Karpas-422 (cell line): ENCODE data around the gene CACFD1. TPM values are rescaled to one million over a fixed set of nuclear protein-coding genes. Genes with fewer than 3 reads are reported as not detected.

ENCODE experiments used
- DNase-seq: peaks from one replicate; pipeline ENCODE4 v3.0.0-alpha.2; 2015
- H2AFZ ChIP-seq: fragments of 200-600 bp; sonication (generic); 2 replicates; pipeline ENCODE4 v1.6.1; 2014; ENCODE audit warnings: antibody characterized with exemption, low read length, mixed read lengths
- H3K27ac ChIP-seq: fragments of 200-600 bp; sonication (generic); 2 replicates; pipeline ENCODE4 v1.5.1; 2014; ENCODE audit warnings: mild to moderate bottlenecking, low read length, moderate library complexity
- H3K27me3 ChIP-seq: fragments of 200-600 bp; sonication (generic); 2 replicates; pipeline ENCODE4 v1.6.1; 2014; ENCODE audit warnings: low read length, mixed read lengths
- H3K36me3 ChIP-seq: fragments of 200-600 bp; sonication (generic); 2 replicates; pipeline ENCODE4 v1.6.1; 2014; ENCODE audit warnings: low read length, mixed read lengths; ENCODE audit not compliant: insufficient read depth
- H3K4me1 ChIP-seq: fragments of 200-600 bp; sonication (generic); 2 replicates; pipeline ENCODE4 v1.6.1; 2014; ENCODE audit warnings: mild to moderate bottlenecking, low read length, mixed read lengths
- H3K4me2 ChIP-seq: fragments of 200-600 bp; sonication (generic); 2 replicates; pipeline ENCODE4 v1.6.1; 2014; ENCODE audit warnings: low read length, low read depth, mild to moderate bottlenecking; ENCODE audit not compliant: poor library complexity, severe bottlenecking
- H3K4me3 ChIP-seq: fragments of 200-600 bp; sonication (generic); 2 replicates; pipeline ENCODE4 v1.5.1; 2014; ENCODE audit warnings: mild to moderate bottlenecking, antibody characterized with exemption, low read length, mixed read lengths
- H3K79me2 ChIP-seq: fragments of 200-600 bp; sonication (generic); 2 replicates; pipeline ENCODE4 v1.6.1; 2014; ENCODE audit warnings: mild to moderate bottlenecking, low read length, mixed read lengths
- H3K9ac ChIP-seq: fragments of 200-600 bp; sonication (generic); 2 replicates; pipeline ENCODE4 v1.6.0; 2014; ENCODE audit warnings: low read length
- H3K9me2 ChIP-seq: fragments of 200-600 bp; sonication (generic), shearing (Covaris generic); replicated peaks from 2 replicates; pipeline ENCODE4 v1.6.0; 2014; ENCODE audit warnings: mild to moderate bottlenecking, low read length, moderate library complexity; ENCODE audit not compliant: insufficient read depth
- H3K9me3 ChIP-seq: fragments of 300-700, 200-600 bp; sonication (generic); 2 replicates; pipeline ENCODE4 v1.6.1; 2014; ENCODE audit warnings: low read length, mixed read lengths
- H4K20me1 ChIP-seq: fragments of 200-600 bp; sonication (generic); 2 replicates; pipeline ENCODE4 v1.6.1; 2014; ENCODE audit warnings: mild to moderate bottlenecking, antibody characterized with exemption, low read length, low read depth; ENCODE audit not compliant: insufficient read depth
- total RNA-seq: library from RNA; depleted of rRNA; stranded (reverse); fragments of >200 nt; shearing (Covaris generic); gene quantifications from 2 replicates; pipeline ENCODE4 v1.2.3, GENCODE V29; 2014; ENCODE audit warnings: low replicate concordance

Gene CACFD1
- total RNA-seq, 1 experiment from 2014 or later = 4.5 TPM

GRCh38 chr9:133508046-133508445 is 48.3 kb downstream of the CACFD1 start:
- Histone ChIP-seq H3K27me3 (no peaks in the 10 kb centered on the region), H4K20me1 (no peaks in the 10 kb centered on the region), H3K4me2 (no peak overlapping the region), H3K27ac (no peak overlapping the region), H3K9ac (no peak overlapping the region), H3K9me2 (no peaks in the 10 kb centered on the region), H2AFZ (no peak overlapping the region), H3K9me3 (no peaks in the 10 kb centered on the region; the same call in 1 of the 2 replicates), H3K36me3 (no peaks in the 10 kb centered on the region), H3K4me1 (no peaks in the 10 kb centered on the region), H3K79me2 (no peaks in the 10 kb centered on the region), H3K4me3 (no peak overlapping the region)
- DNase-seq = no peak

DNA sequence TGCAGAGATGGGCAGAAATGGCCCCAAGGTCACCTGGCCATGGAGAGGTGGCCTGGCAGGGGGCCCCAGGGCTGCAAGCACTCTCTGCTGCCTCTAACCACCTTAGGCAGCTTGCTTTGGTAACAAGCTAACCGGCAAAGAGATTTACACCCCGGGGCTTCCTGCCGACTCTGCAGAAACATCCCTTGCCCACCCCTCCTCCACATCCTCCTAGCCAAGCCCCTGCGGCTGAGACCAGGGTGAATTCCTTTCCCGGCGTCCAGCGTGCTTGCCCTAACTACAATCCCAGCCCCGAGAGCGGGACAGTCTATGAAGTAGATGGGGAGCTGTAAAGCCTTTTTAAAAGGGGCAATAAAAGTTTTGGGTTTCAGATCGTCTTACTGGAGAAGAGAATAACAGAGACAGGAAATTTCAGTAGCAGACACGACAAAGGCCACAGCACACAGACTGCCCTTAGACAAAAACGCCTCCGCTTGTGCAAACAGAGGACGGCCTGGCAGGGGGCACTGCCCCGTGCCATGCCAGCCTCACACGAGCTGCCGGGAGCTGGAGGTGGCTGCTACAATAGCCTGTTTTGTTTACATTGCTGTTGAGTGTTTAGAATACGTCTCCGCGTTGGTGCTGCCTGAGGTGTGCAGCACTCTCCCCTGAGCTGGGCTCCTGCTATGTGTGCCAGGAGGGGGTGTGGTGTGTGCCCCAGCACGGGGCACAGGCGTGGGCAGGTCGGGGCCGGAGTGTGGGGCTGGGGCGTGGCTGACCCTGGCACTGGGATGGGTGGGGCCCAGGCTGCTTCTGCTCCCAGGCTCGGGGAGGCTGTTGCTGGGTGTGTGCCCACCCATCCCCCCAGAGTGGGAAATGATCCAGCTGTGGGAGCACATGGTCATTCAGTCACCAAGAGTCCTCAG is 49.7 kb downstream of the CACFD1 start:
- Histone ChIP-seq H4K20me1 (no peaks in the 10 kb centered on the region), H3K9ac (no peak overlapping the region), H2AFZ (no peak overlapping the region), H3K4me2 (no peak overlapping the region), H3K9me3 (no peaks in the 10 kb centered on the region; the same call in 1 of the 2 replicates), H3K4me1 (no peaks in the 10 kb centered on the region), H3K79me2 (no peaks in the 10 kb centered on the region), H3K27me3 (no peaks in the 10 kb centered on the region), H3K36me3 (no peaks in the 10 kb centered on the region), H3K9me2 (no peaks in the 10 kb centered on the region), H3K4me3 (no peak overlapping the region), H3K27ac (no peak overlapping the region)
- DNase-seq = no peak

DNA sequence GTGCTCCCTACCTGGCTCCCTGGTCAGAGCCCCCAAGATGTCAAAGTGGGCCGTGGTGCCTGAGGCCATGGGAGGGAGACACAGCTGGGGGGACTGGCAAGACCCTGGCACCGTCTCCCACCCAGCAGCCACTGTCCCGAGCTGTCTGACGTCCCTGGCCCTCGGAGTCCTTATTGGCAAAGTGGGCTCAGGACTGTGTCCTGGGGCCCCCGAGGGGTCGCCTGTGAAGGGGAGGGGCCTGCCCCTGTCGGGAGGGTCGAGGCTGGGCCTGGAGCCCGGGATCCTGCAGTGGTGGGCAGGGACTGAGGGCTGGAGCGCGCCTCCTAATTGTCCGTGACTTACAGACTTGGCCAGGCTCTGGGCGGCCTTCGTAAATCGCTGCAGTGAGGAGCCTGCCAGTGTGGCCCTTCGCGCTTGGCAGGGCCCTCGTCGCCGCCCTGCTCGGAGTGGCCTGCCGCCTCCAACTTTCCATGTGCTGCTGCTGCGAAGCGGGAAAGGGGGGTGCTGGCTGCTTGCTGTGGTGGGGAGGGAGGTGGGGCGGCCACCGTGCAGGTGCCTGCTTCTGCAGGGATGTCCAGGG is 51.2 kb downstream of the CACFD1 start:
- Histone ChIP-seq H2AFZ (no peak overlapping the region), H3K9ac (no peak overlapping the region), H3K9me3 (no peaks in the 10 kb centered on the region; the same call in 1 of the 2 replicates), H3K9me2 (no peaks in the 10 kb centered on the region), H3K36me3 (no peaks in the 10 kb centered on the region), H3K4me3 (no peak overlapping the region), H3K27me3 (no peaks in the 10 kb centered on the region), H3K4me1 (no peaks in the 10 kb centered on the region), H3K27ac (no peak overlapping the region), H3K79me2 (no peaks in the 10 kb centered on the region), H4K20me1 (no peaks in the 10 kb centered on the region), H3K4me2 (no peak overlapping the region)
- no peak for DNase-seq

- Histone ChIP-seq H3K36me3 (no peaks in the 10 kb centered on the region), H3K79me2 (no peaks in the 10 kb centered on the region), H2AFZ (no peak overlapping the region), H3K4me1 (no peaks in the 10 kb centered on the region), H3K27me3 (no peaks in the 10 kb centered on the region), H3K27ac (no peak overlapping the region), H4K20me1 (no peaks in the 10 kb centered on the region), H3K9ac (no peak overlapping the region), H3K9me3 (no peaks in the 10 kb centered on the region; the same call in 1 of the 2 replicates), H3K4me2 (no peak overlapping the region), H3K4me3 (no peak overlapping the region), H3K9me2 (no peaks in the 10 kb centered on the region)
- no peak for DNase-seq
These were observed 51.8 kb downstream of the CACFD1 start for GRCh38 chr9:133511607-133512006.

- H3K9ac ChIP-seq = no peak overlapping the region
- H3K27me3 ChIP-seq = no peaks in the 10 kb centered on the region
These were observed 52.8 kb downstream of the CACFD1 start for GRCh38 chr9:133512253-133513213.

DNA sequence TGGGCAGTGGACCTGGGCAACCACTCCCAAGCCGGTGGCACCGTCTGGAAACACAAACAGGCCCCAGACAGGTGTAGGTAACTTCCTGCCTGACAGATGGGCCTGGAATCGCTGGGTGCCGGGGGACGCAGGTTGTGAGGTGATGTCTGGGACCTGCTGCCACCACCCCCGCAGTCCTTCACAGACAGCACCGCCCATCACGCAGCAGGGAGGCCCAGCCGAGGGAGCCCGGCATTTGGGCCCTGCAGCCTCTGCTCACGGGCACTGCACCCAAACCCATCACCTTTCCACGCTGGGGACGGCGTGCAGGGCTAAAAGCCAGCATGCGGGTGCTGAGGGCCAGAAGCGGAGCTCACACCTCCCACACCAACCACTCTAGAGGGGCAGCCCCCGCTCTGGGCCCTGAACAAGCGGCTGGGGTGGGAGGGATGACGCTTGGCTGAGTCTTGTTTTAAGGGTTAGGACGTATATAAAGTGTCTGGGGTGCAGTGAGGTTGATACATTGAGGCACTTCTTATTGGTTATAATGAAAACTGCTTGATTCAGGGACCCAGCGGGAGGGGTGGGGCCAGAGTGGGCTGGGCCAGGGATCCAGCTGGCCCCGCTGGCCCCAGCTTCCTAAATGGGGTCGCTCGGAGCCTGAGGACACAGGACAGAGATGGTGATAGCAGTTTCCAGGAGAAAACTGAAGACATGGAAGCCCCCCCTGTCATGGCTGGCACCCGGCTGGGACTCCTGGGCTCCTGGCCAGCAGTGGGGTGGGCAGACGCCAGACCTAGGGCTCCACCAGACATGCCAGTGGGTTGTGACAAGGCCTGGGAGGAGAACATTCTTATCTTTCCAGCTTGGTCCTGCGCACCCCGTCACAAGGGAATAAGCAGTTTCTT is 53.7 kb downstream of the CACFD1 start:
- H3K9me3 ChIP-seq = no peaks in the 10 kb centered on the region; the same call in 1 of the 2 replicates
- no peaks in the 10 kb centered on the region for H3K9me2 ChIP-seq
- H3K79me2 ChIP-seq = no peaks in the 10 kb centered on the region

More at GRCh38 chr9:133512253-133513213, 52.8 kb downstream of the CACFD1 start:
- H3K36me3 ChIP-seq = no peaks in the 10 kb centered on the region
- H3K79me2 ChIP-seq = no peaks in the 10 kb centered on the region
- H2AFZ ChIP-seq = no peak overlapping the region
- no peaks in the 10 kb centered on the region; the same call in 1 of the 2 replicates for H3K9me3 ChIP-seq
- H3K4me3 ChIP-seq = no peak overlapping the region
- H3K27ac ChIP-seq = no peak overlapping the region
- no peaks in the 10 kb centered on the region for H3K4me1 ChIP-seq
- no peak for DNase-seq
- no peak overlapping the region for H3K4me2 ChIP-seq
- H3K9me2 ChIP-seq = no peaks in the 10 kb centered on the region
- no peaks in the 10 kb centered on the region for H4K20me1 ChIP-seq

DNA sequence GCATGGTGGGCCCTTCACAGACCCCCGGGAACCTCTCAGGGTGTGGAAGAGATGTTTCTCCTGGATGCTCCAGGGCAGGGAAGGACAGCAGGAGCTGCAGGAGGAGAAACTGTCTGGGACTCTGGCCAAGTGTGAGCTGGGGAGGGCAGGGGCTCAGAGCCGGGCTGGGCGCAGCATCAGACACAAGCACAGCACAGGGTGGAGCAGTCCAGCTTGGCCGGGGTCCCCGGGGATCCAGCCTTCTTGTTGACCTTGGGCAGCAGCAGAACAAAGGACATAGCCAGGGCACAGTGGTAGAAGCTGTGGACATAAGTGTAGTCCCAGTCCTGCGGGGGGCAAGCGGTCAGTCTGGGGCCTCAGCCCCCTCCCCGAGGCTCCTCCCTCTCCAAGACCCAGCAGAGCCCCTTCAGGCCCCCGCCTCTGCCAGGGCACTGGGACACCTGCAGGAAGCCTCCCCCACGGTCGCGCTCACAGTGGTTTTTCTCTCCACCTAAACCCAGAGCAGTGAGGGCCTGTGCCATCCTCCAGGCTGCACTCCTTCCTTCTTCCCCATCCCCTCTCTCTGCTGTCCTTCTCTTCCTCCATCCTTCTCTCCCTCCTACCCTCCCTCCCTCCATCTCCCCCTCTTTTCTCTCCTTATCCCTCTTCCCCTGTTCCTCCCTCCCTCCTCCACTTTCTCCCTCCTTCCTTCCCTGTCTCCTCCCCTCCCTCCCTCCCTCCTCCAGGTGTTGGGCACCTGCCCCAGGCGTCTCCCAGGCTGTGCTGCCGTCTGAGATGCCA is 54.9 kb downstream of the CACFD1 start:
- Histone ChIP-seq H3K9me3 (no peaks in the 10 kb centered on the region; the same call in 1 of the 2 replicates), H4K20me1 (no peaks in the 10 kb centered on the region), H3K36me3 (no peaks in the 10 kb centered on the region), H3K9me2 (no peaks in the 10 kb centered on the region), H3K27ac (no peak overlapping the region), H3K4me3 (no peak overlapping the region), H2AFZ (no peak overlapping the region), H3K27me3 (no peaks in the 10 kb centered on the region), H3K4me1 (no peaks in the 10 kb centered on the region), H3K79me2 (no peaks in the 10 kb centered on the region), H3K4me2 (no peak overlapping the region), H3K9ac (no peak overlapping the region)
- no peak for DNase-seq

More for the DNA sequence above, 53.7 kb downstream of the CACFD1 start:
- Histone ChIP-seq H3K4me3 (no peak overlapping the region), H3K36me3 (no peaks in the 10 kb centered on the region), H3K9ac (no peak overlapping the region), H2AFZ (no peak overlapping the region), H3K27me3 (no peaks in the 10 kb centered on the region), H4K20me1 (no peaks in the 10 kb centered on the region), H3K27ac (no peak overlapping the region), H3K4me2 (no peak overlapping the region), H3K4me1 (no peaks in the 10 kb centered on the region)
- DNase-seq = no peak
